Left lobe of liver (tissue), 2 donors: ENCODE measurements around the gene TSC22D3. TPM values are rescaled to one million over a fixed set of nuclear protein-coding genes. Genes with fewer than 3 reads are reported as not detected.
A peak's percentile ranks its signal among the peaks of the same experiment; 100 is the strongest.

Experiments used
- ATAC-seq: fragments of 200-7000 bp; cut with Tn5 transposase; one replicate; pipeline ENCODE4 v1.9.1; 2020; ENCODE audit warnings: mild to moderate bottlenecking, moderate library complexity
- DNase-seq: peaks from one replicate; pipeline ENCODE4 v3.0.0-alpha.2; 2020; ENCODE audit warnings: low spot score
- total RNA-seq: library from RNA; stranded (reverse); gene quantifications from one replicate; pipeline ENCODE4 v1.2.1, GENCODE V29; 2021
- donor health status: DM: no; HTN: no; CAD: no; lungs with moderate emphysema.
- donor health status: DM: no; HTN: yes; CAD: no.

TSC22D3 gene
- total RNA-seq, 1 donor from 2014 or later = 139 TPM

GRCh38 chrX:107763647-107764046 is 11.9 kb downstream of the TSC22D3 start:
- DNase-seq = no peak

GRCh38 chrX:107760304-107761077 is 15.1 kb downstream of the TSC22D3 start:
- no peak for ATAC-seq

More at GRCh38 chrX:107763647-107764046, 11.9 kb downstream of the TSC22D3 start:
- no peak for ATAC-seq

GRCh38 chrX:107758231-107758766 is 17.3 kb downstream of the TSC22D3 start:
- ATAC-seq = no peak
- DNase-seq = no peak

More at GRCh38 chrX:107760304-107761077, 15.1 kb downstream of the TSC22D3 start:
- no peak for DNase-seq

- DNase-seq (no peak), ATAC-seq (peak; percentile 69)
Measured at GRCh38 chrX:107755721-107756120, 19.9 kb downstream of the TSC22D3 start.

GRCh38 chrX:107753187-107753586 is 22.4 kb downstream of the TSC22D3 start:
- ATAC-seq = no peak
- no peak for DNase-seq

- DNase-seq (no peak), ATAC-seq (no peak)
Measured at GRCh38 chrX:107752714-107753113, 22.9 kb downstream of the TSC22D3 start.

- ATAC-seq = no peak
Measured at GRCh38 chrX:107752043-107752442, 23.5 kb downstream of the TSC22D3 start.

GRCh38 chrX:107750861-107751445 is 24.6 kb downstream of the TSC22D3 start:
- no peak for DNase-seq
- ATAC-seq = no peak

More at GRCh38 chrX:107752043-107752442, 23.5 kb downstream of the TSC22D3 start:
- no peak for DNase-seq

- ATAC-seq (no peak), DNase-seq (no peak)
Measured at GRCh38 chrX:107750263-107750662, 25.3 kb downstream of the TSC22D3 start.

GRCh38 chrX:107748506-107748905 is 27.1 kb downstream of the TSC22D3 start:
- DNase-seq = no peak
- ATAC-seq = no peak

- DNase-seq = no peak
- ATAC-seq = peak; percentile 22
Measured at GRCh38 chrX:107747596-107748161, 27.9 kb downstream of the TSC22D3 start.

GRCh38 chrX:107744868-107745267 is 30.7 kb downstream of the TSC22D3 start:
- DNase-seq (no peak), ATAC-seq (no peak)

- peak; percentile 60 for ATAC-seq
- peak; percentile 73 for DNase-seq
Measured at GRCh38 chrX:107743995-107744394, 31.6 kb downstream of the TSC22D3 start.

GRCh38 chrX:107742700-107743191 is 32.8 kb downstream of the TSC22D3 start:
- ATAC-seq = peak; percentile 51
- DNase-seq = peak; percentile 74

- DNase-seq (no peak), ATAC-seq (no peak)
Measured at GRCh38 chrX:107741404-107741790, 34.2 kb downstream of the TSC22D3 start.

GRCh38 chrX:107739541-107739940 is 36.0 kb downstream of the TSC22D3 start:
- DNase-seq (no peak), ATAC-seq (no peak)

- DNase-seq = peak; percentile 79
- peak; percentile 53 for ATAC-seq
Measured at GRCh38 chrX:107738768-107739167, 36.8 kb downstream of the TSC22D3 start.

- DNase-seq (peak; percentile 80), ATAC-seq (peak; percentile 51)
Measured at GRCh38 chrX:107738272-107738671, 37.3 kb downstream of the TSC22D3 start.

GRCh38 chrX:107736781-107737531 is 38.6 kb downstream of the TSC22D3 start:
- peak; percentile 64 for ATAC-seq
- DNase-seq = peak; percentile 79

GRCh38 chrX:107734646-107735045 is 40.9 kb downstream of the TSC22D3 start:
- ATAC-seq (no peak), DNase-seq (no peak)

GRCh38 chrX:107733686-107734085 is 41.9 kb downstream of the TSC22D3 start:
- DNase-seq (no peak), ATAC-seq (no peak)
